Measurements from ENCODE around the gene RBM38.

Gene RBM38

DNA sequence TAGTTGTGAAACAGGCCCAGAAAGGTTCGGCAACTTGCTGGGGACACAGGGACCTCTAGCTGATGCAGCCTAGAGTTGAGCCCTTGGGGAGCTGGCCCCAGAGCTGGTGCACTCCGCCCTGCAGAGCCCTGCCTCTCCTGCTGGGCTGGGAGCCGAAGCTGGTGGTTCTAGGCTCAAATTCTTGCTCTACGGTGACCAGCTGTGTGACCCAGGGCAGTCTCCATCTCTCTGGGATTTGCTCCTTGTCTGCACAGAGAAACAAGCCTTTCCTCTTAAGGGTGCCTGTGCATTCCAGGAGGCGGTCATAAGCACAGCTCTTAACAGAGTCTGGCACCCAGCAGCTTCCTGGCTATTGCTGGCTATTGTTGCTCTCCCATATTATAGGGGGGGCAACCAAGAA is 47.4 kb downstream of the RBM38 start:
- Histone ChIP-seq H3K9ac (ENCODE audit: low read length in 2 of 2) (peak overlapping the region in 1 of 2 donors; percentile 27), H3K36me3 (ENCODE audit: control insufficient read depth in 2 of 2, insufficient read depth in 2 of 2, low read length in 2 of 2) (no peaks in the 10 kb centered on the region), H3K4me1 (ENCODE audit: control insufficient read depth, insufficient read depth, low read length) (peaks cover 85% of the 10 kb centered on the region)

DNA sequence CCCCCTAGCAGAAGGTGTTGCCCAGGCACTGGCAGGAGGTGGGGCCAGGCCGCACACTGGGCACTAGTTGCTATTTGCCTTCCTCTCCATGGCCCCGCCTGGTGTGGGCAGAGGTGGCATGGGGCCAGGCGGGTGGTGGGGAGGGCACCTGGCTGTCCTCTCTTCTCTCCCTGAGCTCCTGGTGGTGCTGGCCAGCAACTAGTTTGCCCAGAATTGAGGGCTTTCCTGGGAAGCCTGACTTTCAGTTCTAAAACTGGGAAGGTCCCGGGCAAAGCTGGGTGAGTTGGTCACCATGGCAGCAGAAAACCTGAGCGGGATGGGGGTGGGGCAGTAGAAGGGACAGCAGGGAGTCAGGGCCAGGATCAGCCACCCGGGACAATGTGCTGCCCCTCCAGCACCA is 48.2 kb downstream of the RBM38 start:
- peaks cover 90% of the 10 kb centered on the region for H3K4me1 ChIP-seq (ENCODE audit: control insufficient read depth, insufficient read depth, low read length)
- peak overlapping the region in 1 of 2 donors; percentile 76 for H3K9ac ChIP-seq (ENCODE audit: low read length in 2 of 2)
- peak overlapping the region; percentile 99 for H3K27ac ChIP-seq (ENCODE audit: low read length)
- no peak overlapping the region for H3K4me3 ChIP-seq (ENCODE audit: low read length in 2 of 2)
- H3K36me3 ChIP-seq (ENCODE audit: control insufficient read depth in 2 of 2, insufficient read depth in 2 of 2, low read length in 2 of 2) = no peaks in the 10 kb centered on the region
- H3K27me3 ChIP-seq (ENCODE audit: control insufficient read depth in 1 of 2, insufficient read depth in 2 of 2, low read length in 2 of 2) = no peaks in the 10 kb centered on the region
- peaks cover 0 to 7% of the 10 kb centered on the region in 2 donors for H3K9me3 ChIP-seq (ENCODE audit: control insufficient read depth in 2 of 2, low read length in 2 of 2)

More for the DNA sequence above, 47.4 kb downstream of the RBM38 start:
- Histone ChIP-seq H3K9me3 (ENCODE audit: control insufficient read depth in 2 of 2, low read length in 2 of 2) (peaks cover 0 to 7% of the 10 kb centered on the region in 2 donors), H3K27ac (ENCODE audit: low read length) (peak overlapping the region; percentile 86), H3K4me3 (ENCODE audit: low read length in 2 of 2) (peak overlapping the region in 1 of 2 donors; percentile 22), H3K27me3 (ENCODE audit: control insufficient read depth in 1 of 2, insufficient read depth in 2 of 2, low read length in 2 of 2) (no peaks in the 10 kb centered on the region)

GRCh38 chr20:57439993-57440392 is 48.8 kb downstream of the RBM38 start:
- Histone ChIP-seq H3K36me3 (ENCODE audit: control insufficient read depth in 2 of 2, insufficient read depth in 2 of 2, low read length in 2 of 2) (no peaks in the 10 kb centered on the region), H3K9ac (ENCODE audit: low read length in 2 of 2) (peak overlapping the region; percentile 76 to 78), H3K4me3 (ENCODE audit: low read length in 2 of 2) (no peak overlapping the region), H3K27ac (ENCODE audit: low read length) (peak overlapping the region; percentile 99), H3K27me3 (ENCODE audit: control insufficient read depth in 1 of 2, insufficient read depth in 2 of 2, low read length in 2 of 2) (no peaks in the 10 kb centered on the region), H3K4me1 (ENCODE audit: control insufficient read depth, insufficient read depth, low read length) (peaks cover 91% of the 10 kb centered on the region), H3K9me3 (ENCODE audit: control insufficient read depth in 2 of 2, low read length in 2 of 2) (peaks cover 0 to 7% of the 10 kb centered on the region in 2 donors)

- Histone ChIP-seq H3K27me3 (ENCODE audit: control insufficient read depth in 1 of 2, insufficient read depth in 2 of 2, low read length in 2 of 2) (no peaks in the 10 kb centered on the region), H3K4me3 (ENCODE audit: low read length in 2 of 2) (peak overlapping the region in 1 of 2 donors; percentile 49), H3K4me1 (ENCODE audit: control insufficient read depth, insufficient read depth, low read length) (peaks cover 90% of the 10 kb centered on the region), H3K9me3 (ENCODE audit: control insufficient read depth in 2 of 2, low read length in 2 of 2) (peaks cover 0 to 12% of the 10 kb centered on the region in 2 donors), H3K36me3 (ENCODE audit: control insufficient read depth in 2 of 2, insufficient read depth in 2 of 2, low read length in 2 of 2) (no peaks in the 10 kb centered on the region), H3K9ac (ENCODE audit: low read length in 2 of 2) (peak overlapping the region; percentile 76 to 78), H3K27ac (ENCODE audit: low read length) (peak overlapping the region; percentile 99)
Observed at GRCh38 chr20:57440678-57441509, 49.7 kb downstream of the RBM38 start.

GRCh38 chr20:57441510-57442154 is 50.4 kb downstream of the RBM38 start:
- peak overlapping the region in 1 of 2 donors; percentile 49 for H3K4me3 ChIP-seq (ENCODE audit: low read length in 2 of 2)
- H3K27me3 ChIP-seq (ENCODE audit: control insufficient read depth in 1 of 2, insufficient read depth in 2 of 2, low read length in 2 of 2) = no peaks in the 10 kb centered on the region
- H3K9ac ChIP-seq (ENCODE audit: low read length in 2 of 2) = peak overlapping the region; percentile 71 to 76
- peaks cover 7 to 15% of the 10 kb centered on the region in 2 donors for H3K9me3 ChIP-seq (ENCODE audit: control insufficient read depth in 2 of 2, low read length in 2 of 2)
- H3K36me3 ChIP-seq (ENCODE audit: control insufficient read depth in 2 of 2, insufficient read depth in 2 of 2, low read length in 2 of 2) = no peaks in the 10 kb centered on the region
- peak overlapping the region; percentile 99 for H3K27ac ChIP-seq (ENCODE audit: low read length)
- H3K4me1 ChIP-seq (ENCODE audit: control insufficient read depth, insufficient read depth, low read length) = peaks cover 89% of the 10 kb centered on the region

GRCh38 chr20:57442158-57442887 is 51.1 kb downstream of the RBM38 start:
- Histone ChIP-seq H3K27me3 (ENCODE audit: control insufficient read depth in 1 of 2, insufficient read depth in 2 of 2, low read length in 2 of 2) (no peaks in the 10 kb centered on the region), H3K4me3 (ENCODE audit: low read length in 2 of 2) (no peak overlapping the region), H3K36me3 (ENCODE audit: control insufficient read depth in 2 of 2, insufficient read depth in 2 of 2, low read length in 2 of 2) (no peaks in the 10 kb centered on the region), H3K27ac (ENCODE audit: low read length) (peak overlapping the region; percentile 99), H3K4me1 (ENCODE audit: control insufficient read depth, insufficient read depth, low read length) (peaks cover 83% of the 10 kb centered on the region), H3K9me3 (ENCODE audit: control insufficient read depth in 2 of 2, low read length in 2 of 2) (peaks cover 10 to 11% of the 10 kb centered on the region in 2 donors), H3K9ac (ENCODE audit: low read length in 2 of 2) (peak overlapping the region; percentile 71 to 76)

GRCh38 chr20:57442888-57443239 is 51.7 kb downstream of the RBM38 start:
- Histone ChIP-seq H3K9me3 (ENCODE audit: control insufficient read depth in 2 of 2, low read length in 2 of 2) (peaks cover 8 to 10% of the 10 kb centered on the region in 2 donors), H3K36me3 (ENCODE audit: control insufficient read depth in 2 of 2, insufficient read depth in 2 of 2, low read length in 2 of 2) (no peaks in the 10 kb centered on the region), H3K27ac (ENCODE audit: low read length) (peak overlapping the region; percentile 99), H3K27me3 (ENCODE audit: control insufficient read depth in 1 of 2, insufficient read depth in 2 of 2, low read length in 2 of 2) (no peaks in the 10 kb centered on the region), H3K9ac (ENCODE audit: low read length in 2 of 2) (peak overlapping the region; percentile 36 to 76), H3K4me1 (ENCODE audit: control insufficient read depth, insufficient read depth, low read length) (peaks cover 78% of the 10 kb centered on the region), H3K4me3 (ENCODE audit: low read length in 2 of 2) (no peak overlapping the region)

GRCh38 chr20:57443349-57444265 is 52.4 kb downstream of the RBM38 start:
- H3K4me3 ChIP-seq (ENCODE audit: low read length in 2 of 2) = no peak overlapping the region
- peak overlapping the region in 1 of 2 donors; percentile 76 for H3K9ac ChIP-seq (ENCODE audit: low read length in 2 of 2)
- H3K9me3 ChIP-seq (ENCODE audit: control insufficient read depth in 2 of 2, low read length in 2 of 2) = peaks cover 8 to 10% of the 10 kb centered on the region in 2 donors
- peaks cover 70% of the 10 kb centered on the region for H3K4me1 ChIP-seq (ENCODE audit: control insufficient read depth, insufficient read depth, low read length)
- H3K27ac ChIP-seq (ENCODE audit: low read length) = peak overlapping the region; percentile 99
- H3K27me3 ChIP-seq (ENCODE audit: control insufficient read depth in 1 of 2, insufficient read depth in 2 of 2, low read length in 2 of 2) = no peaks in the 10 kb centered on the region
- H3K36me3 ChIP-seq (ENCODE audit: control insufficient read depth in 2 of 2, insufficient read depth in 2 of 2, low read length in 2 of 2) = no peaks in the 10 kb centered on the region

DNA sequence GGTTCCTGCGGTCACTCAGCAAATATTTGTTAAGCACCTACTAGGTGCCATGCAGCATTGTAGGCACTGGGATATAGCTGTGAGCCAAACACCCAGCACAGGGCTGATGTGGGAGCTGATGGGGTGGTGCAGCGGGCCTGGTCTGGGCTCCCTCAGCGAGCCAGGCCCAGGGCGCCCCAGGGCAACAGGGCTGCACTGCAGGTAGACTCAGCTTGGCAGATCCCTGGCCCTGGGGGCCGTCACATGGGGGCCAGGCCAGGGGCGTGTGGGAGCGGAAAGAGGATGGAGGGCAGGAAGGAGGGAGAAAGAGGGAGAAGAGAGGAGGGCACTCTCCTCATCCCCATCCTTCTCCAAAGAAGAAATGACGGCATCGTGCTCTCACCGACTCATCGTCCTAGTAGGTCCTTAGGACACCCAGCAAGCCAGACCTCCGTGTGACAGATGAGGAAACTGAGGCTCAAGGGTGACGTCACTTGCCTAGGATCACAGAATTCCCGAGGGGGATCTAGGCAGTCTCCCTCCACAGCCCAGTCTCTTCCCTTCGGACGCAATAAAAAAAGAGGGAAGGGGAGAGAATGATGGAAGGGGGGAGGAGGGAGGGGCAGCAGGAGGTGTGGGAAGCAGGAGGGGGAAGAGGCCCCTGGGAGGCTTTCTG is 53.3 kb downstream of the RBM38 start:
- Histone ChIP-seq H3K27me3 (ENCODE audit: control insufficient read depth in 1 of 2, insufficient read depth in 2 of 2, low read length in 2 of 2) (no peaks in the 10 kb centered on the region), H3K9ac (ENCODE audit: low read length in 2 of 2) (peak overlapping the region; percentile 36 to 58), H3K27ac (ENCODE audit: low read length) (peak overlapping the region; percentile 99), H3K9me3 (ENCODE audit: control insufficient read depth in 2 of 2, low read length in 2 of 2) (peaks cover 8 to 10% of the 10 kb centered on the region in 2 donors), H3K36me3 (ENCODE audit: control insufficient read depth in 2 of 2, insufficient read depth in 2 of 2, low read length in 2 of 2) (no peaks in the 10 kb centered on the region), H3K4me1 (ENCODE audit: control insufficient read depth, insufficient read depth, low read length) (peaks cover 68% of the 10 kb centered on the region), H3K4me3 (ENCODE audit: low read length in 2 of 2) (no peak overlapping the region)

Measured in stomach smooth muscle (tissue), 2 donors.